GM10266 (cell line): ENCODE measurements around the gene SNRPD2.

ENCODE experiments used
- DNase-seq: peaks from one replicate; pipeline ENCODE4 v3.0.0; 2012; ENCODE audit errors: extremely low spot score
- TF ChIP-seq, protein P1 (sequence below): IDR thresholded peaks from 2 replicates; pipeline ENCODE4 v1.5.1; 2012; ENCODE audit warnings: mild to moderate bottlenecking, low read depth; ENCODE audit not compliant: control insufficient read depth, insufficient read depth; ENCODE audit errors: missing control alignments

SNRPD2 gene

DNA sequence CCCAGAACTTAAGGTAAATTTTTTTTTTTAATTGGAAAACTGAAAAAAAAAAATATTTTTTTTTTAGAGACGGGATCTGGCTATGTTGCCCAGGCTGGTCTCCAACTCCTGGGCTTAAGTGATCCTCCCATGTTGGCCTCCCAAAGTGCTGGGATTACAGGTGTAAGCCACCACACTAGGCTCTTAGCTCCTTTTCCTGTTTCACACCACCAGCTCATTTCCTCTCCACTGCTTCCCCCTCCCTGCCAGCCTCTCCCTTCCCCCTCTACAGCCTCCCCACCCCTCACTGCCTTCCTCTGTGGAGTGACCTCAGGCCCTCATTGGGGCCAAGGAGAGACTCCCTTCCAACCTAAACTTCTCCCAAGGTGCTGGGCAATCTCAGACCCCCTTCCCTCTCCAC is 28.0 kb downstream of the SNRPD2 start:
- TF ChIP-seq, protein P1, sequence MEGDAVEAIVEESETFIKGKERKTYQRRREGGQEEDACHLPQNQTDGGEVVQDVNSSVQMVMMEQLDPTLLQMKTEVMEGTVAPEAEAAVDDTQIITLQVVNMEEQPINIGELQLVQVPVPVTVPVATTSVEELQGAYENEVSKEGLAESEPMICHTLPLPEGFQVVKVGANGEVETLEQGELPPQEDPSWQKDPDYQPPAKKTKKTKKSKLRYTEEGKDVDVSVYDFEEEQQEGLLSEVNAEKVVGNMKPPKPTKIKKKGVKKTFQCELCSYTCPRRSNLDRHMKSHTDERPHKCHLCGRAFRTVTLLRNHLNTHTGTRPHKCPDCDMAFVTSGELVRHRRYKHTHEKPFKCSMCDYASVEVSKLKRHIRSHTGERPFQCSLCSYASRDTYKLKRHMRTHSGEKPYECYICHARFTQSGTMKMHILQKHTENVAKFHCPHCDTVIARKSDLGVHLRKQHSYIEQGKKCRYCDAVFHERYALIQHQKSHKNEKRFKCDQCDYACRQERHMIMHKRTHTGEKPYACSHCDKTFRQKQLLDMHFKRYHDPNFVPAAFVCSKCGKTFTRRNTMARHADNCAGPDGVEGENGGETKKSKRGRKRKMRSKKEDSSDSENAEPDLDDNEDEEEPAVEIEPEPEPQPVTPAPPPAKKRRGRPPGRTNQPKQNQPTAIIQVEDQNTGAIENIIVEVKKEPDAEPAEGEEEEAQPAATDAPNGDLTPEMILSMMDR = no peak
- no peak for DNase-seq

DNA sequence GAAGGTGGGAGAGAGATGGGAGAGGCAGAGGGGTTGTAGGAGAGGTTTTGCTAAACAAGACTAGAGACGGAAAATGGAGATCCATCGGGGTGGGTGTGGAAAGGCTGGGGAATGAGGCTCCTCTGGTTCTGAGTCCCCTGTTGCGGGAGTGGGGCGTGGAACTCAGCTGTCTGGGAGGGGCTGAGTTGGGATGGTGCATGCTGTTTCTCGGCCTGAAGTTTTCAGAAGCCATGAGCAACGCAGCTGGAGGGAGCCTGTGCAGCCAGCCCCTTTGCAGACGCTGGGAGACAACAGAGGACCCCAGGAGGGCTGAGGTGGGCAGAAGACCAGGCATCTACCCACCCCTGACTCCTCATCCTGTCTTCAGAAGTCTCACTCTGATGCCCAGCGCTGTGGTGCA is 31.1 kb downstream of the SNRPD2 start:
- TF ChIP-seq, protein P1 = no peak

DNA sequence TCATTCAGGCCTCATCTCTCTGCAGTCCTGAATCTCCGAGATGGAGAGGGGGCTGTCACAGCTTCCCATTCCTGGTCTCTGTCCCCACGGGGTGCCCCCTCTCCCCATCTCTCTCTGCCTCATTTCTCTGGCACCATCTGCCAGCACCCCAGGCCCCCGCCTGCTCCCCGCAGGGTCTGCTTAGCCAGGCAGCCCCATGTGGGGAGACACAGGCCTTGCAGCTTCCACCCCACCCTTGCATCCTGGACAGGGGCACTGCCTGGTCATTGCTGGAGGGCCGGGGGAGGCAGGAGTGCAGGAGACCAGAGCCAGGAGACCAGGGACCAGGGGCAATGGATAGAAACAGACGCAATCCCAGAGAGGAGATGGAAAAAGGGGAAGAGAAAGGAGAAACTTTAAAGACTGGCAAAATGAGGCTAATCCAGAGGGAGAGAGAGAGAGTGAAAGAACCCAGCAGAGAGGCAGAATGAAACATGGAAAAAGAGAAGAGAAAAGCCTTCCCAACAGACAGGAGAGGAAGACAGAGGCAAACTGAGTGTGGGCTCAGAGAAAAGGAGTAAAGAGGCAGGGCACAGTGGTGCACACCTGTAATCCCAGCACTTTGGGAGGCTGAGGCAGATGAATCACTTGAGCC is 32.5 kb downstream of the SNRPD2 start:
- DNase-seq = no peak
- TF ChIP-seq, protein P1 = no peak

More for the DNA sequence above, 31.1 kb downstream of the SNRPD2 start:
- DNase-seq = no peak

DNA sequence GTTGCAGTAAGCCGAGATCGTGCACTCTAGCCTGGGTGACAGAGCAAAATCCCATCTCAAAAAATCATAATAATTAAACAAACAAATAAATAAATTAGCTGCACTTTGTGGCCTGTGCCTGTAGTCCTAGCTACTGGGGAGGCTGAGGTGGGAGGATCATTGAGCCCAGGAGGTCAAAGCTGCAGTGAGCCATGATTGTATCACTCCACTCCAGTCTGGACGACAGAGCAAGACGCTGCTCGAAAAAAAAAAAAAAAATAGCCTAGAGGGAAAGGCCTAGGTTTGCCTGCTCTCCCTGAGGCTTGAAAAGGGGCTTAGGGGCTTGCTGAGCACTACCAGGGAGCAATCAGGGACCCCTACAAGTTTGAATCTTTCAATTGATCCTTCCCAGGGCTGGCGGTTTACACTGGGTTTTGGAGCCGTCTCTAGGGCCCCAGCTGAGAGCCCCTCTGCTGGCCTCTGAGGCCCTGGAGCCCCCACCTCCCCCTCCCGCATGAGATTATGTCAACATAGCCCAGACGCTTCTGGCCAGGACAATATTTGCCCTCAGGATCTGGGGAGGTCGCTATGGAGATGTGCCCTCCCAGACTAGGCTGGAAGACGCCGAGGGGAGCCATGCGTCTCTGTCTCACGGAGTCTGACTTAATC is 34.1 kb downstream of the SNRPD2 start:
- no peak for DNase-seq

DNA sequence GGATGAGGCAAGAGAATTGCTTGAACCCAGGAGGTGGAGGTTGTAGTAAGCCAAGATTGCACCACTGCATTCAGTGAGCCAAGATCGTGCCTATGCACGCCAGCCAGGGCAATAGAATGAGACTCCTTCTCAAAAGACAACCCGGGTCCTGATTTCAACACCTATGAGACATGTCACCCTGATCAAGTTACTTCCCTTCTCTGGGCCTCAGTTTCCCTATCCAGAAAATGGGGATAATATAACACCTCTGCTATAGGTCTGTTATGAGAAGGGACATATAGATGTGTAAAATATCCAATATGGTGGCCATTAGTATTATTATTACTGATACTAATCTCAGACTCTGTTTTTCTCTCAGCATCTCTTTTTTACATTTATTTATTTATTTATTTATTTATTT is 36.7 kb downstream of the SNRPD2 start:
- TF ChIP-seq, protein P1 = no peak

More for the DNA sequence above, 34.1 kb downstream of the SNRPD2 start:
- TF ChIP-seq, protein P1 = no peak

DNA sequence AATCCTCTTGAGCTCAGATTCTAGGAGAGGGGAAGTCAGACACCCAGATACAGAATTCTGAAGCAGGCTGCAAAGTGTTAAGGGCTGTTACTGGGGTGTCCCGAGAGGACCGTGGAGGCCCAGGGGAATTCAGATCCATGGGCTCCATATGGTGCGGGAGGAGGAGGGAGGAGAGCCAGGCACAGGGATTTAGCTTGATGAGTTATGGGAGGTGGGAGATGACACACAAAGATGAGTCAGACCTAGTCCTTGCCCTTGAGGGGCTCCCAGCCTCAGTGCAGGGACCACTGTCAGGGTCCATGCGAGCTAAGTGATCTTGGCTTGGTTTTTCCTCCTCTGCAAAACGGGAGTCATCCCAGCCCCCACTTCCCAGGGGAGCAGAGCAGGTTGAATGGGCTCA is 38.1 kb downstream of the SNRPD2 start:
- TF ChIP-seq, protein P1 = no peak
- DNase-seq = no peak

More for the DNA sequence above, 36.7 kb downstream of the SNRPD2 start:
- no peak for DNase-seq

DNA sequence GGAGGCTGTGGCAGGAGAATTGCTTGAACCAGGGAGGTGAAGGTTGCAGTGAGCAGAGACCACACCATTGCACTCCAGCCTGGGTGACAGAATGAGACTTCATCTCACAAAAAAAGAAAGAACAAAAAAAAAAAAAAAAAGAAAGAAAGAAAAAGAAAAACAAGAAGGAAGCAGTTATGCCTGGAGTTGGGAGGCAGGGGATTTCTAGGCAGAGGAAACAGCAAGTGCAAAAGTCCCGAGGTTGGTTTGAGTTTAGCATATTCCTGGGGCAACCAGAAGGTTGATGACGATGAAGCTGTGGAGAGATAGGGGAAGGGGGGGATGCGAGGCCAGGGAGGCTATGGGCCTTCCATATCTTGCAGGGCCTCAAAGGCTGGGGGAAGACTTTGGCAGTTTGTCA is 41.0 kb downstream of the SNRPD2 start:
- TF ChIP-seq, protein P1 = no peak
- no peak for DNase-seq
